Gastroesophageal sphincter (tissue), 3 donors: ENCODE measurements around the gene TET2.

Source experiments
- EP300 ChIP-seq: sonication (generic); formaldehyde crosslinking; IDR thresholded peaks from one replicate; pipeline ENCODE4 v1.6.1; 2017; ENCODE audit warnings: antibody characterized with exemption, mild to moderate bottlenecking
- POLR2A ChIP-seq, 2 donors: fragments of 450-650 bp; IDR thresholded peaks; one replicate each; pipeline ENCODE4 v1.6.1; 2017; ENCODE audit warnings: antibody characterized with exemption in 2 of 2, mild to moderate bottlenecking in 2 of 2, moderate library complexity in 1 of 2
- TF ChIP-seq, protein P1 (sequence below), 4 experiments: fragments of 200-600 bp in 2 of 4; fragments of 450-650 bp in 2 of 4; sonication (generic) in 1 of 4; IDR thresholded peaks; one replicate each; pipeline ENCODE4 v1.5.1; 2017 to 2019; ENCODE audit warnings: antibody characterized with exemption in 4 of 4, mild to moderate bottlenecking in 2 of 4, moderate library complexity in 2 of 4

- TF ChIP-seq, protein P1, sequence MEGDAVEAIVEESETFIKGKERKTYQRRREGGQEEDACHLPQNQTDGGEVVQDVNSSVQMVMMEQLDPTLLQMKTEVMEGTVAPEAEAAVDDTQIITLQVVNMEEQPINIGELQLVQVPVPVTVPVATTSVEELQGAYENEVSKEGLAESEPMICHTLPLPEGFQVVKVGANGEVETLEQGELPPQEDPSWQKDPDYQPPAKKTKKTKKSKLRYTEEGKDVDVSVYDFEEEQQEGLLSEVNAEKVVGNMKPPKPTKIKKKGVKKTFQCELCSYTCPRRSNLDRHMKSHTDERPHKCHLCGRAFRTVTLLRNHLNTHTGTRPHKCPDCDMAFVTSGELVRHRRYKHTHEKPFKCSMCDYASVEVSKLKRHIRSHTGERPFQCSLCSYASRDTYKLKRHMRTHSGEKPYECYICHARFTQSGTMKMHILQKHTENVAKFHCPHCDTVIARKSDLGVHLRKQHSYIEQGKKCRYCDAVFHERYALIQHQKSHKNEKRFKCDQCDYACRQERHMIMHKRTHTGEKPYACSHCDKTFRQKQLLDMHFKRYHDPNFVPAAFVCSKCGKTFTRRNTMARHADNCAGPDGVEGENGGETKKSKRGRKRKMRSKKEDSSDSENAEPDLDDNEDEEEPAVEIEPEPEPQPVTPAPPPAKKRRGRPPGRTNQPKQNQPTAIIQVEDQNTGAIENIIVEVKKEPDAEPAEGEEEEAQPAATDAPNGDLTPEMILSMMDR (IDR thresholded peaks at IDR 0.05) = no peak
- TF ChIP-seq POLR2A (IDR thresholded peaks at IDR 0.05) (no peak), EP300 (no peak)
Measured at GRCh38 chr4:105227054-105227453, 80.4 kb downstream of the TET2 start.
